Stimulated activated CD4-positive, alpha-beta T cell treated with anti-CD3 and anti-CD28 coated beads, Interleukin-4, amount 100 ng/mL, for 1 hour (primary cell): ENCODE measurements around the gene ADM2.

ENCODE experiments used
- DNase-seq: peaks from one replicate; pipeline ENCODE4 v3.0.0-alpha.2; 2020

ADM2 gene

GRCh38 chr22:50469377-50470305 lies 11.7 kb upstream of the ADM2 start:
- peak; percentile 89 for DNase-seq

GRCh38 chr22:50470491-50470890 lies 10.9 kb upstream of the ADM2 start:
- DNase-seq, result no peak

DNA sequence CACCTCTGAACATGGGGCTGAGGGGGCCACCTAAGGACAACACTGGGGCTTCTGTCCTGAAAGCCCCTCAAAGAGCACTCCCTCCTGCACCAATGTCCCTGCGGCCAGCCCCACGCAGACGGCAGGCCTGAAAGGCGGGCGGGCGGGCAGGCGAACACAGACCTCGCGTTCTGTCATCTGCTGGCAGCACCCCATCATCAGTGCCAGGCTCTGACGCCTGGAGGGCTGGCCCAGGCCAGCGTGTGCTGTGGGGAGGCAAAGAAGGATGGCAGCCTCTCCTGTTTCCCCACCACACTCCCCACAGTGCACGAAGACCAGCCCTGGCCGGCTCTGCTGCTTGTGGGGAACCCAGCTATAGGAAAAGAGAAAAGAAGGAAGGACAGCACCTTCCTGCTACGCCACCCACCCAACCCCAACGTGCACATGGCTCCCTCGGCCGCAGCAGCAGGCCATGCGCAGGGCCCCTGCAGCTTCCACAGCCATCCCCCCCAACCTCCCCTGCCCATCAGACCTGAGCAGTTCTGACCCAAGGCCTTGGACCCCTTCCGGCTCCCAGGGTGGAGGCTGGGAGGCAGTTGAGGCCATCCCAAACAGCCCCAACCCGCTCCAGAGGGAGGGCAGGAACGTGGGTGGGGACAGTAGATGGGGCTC lies 10.0 kb upstream of the ADM2 start:
- no peak for DNase-seq

GRCh38 chr22:50471962-50472361 lies 9.4 kb upstream of the ADM2 start:
- no peak for DNase-seq

- DNase-seq, result peak; percentile 43
These were observed 8.3 kb upstream of the ADM2 start for GRCh38 chr22:50473088-50473487.

DNA sequence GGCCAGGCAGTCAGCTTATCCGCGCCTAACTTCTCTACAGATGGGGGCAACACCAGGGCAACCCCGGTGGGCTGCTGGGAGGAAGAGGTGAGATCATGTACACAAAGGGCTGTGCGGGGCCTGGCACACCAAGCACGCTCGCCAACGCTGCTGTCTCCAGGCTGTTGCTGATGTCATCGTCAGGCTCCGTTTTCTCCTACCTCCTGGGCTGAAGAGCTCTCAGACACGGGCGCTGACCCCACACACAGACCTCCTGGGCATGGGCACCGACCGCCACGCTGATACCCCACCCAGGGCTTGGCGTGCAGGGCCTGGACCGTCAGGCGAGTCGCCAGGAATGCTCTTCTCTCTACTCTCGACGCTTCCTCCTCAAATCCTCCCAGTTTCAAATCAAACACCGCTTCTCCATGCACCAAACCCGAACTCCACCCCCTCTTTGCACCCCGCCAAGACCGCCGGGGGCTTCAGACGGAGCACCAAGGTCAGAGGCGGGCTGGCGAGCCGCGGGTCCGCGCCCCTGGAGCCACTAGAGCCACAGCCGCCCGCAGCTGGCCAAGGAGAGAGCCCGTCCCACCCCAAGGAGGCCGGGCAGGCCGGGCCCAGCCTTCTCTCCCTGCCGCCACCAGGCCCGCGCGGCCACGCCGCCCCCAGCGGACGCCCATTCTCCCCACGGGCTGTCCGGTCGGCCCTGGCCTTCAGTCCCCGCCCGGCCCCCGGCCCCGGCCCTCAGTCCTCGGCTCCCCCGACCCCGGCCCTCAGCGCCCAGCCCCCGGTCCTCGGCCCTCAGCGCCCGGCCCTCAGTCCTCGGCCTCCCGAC lies 7.3 kb upstream of the ADM2 start:
- peak; percentile 42 for DNase-seq

DNA sequence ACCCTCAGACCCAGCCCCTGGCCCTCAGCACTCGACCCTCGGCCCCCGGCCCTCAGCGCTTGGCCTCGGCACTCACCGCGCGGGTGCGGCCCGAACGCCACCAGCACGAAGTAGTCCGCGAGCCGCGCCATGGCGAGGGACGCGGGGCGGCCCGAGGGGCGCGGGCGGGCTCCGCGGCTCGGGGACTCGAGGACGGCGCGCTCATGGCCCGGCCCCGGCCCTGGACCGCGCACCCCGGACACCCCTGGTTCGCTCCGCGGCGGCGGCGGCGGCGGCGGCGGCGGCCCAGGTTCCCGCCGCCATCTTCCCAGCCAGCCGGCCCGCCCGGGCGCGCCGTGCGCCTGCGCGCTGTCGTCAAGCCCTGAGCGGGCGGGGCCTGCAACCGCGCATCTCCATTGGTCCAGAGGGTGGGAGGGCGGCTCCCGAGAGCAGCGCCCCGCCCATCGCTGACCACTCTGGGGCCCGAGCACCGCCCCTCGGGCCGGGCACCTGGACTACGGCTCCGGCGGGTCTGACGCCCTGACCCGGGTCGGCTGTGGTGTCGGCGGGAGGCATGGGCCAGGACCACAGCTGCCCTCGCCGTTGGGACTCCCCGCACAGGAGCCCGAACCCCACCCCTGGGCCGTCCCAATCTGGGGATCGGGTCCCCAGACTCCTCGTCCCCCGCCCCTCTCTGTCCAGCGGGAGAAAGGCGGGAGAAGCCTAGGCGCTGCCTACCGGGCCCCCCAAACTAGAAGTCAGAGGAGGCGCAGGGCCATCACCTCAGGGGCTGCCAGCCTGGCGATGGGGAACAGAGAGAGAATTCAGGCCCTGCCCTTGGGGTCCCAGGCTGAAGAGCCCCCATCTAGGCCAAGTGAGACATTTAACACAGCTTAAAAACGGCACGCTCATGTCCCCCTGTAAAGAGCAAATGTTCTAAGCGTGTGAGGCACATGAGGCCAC lies 6.4 kb upstream of the ADM2 start, which contains the start of gene SBF1:
SBF1 (minus strand) TSS at position 326 of the 942 bp plus-strand sequence; CDS start at position 131, 195 bp downstream.
- DNase-seq, result peak; percentile 90

- DNase-seq, result no peak
These were observed 5.7 kb upstream of the ADM2 start for GRCh38 chr22:50475652-50476002.

DNA sequence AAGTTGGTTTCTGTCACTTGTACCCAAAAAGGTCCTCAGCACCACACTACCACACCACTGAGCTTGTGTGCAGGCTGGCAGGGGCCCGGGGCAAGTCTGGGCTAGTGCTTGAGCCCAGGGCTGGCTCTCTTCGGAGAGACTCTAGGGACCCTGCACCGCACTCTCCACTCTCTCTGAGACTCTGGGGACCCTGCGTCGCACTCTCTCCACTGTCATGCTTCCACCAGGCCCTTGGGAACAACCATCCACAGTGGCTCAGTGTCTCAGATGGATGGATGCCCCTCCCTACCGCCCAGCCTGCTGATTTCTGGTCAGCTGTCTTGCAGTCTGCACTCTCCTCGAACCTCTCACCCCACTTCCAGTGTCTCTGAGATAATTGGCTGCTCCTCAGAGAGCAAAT lies 4.5 kb upstream of the ADM2 start:
- DNase-seq, result no peak

DNA sequence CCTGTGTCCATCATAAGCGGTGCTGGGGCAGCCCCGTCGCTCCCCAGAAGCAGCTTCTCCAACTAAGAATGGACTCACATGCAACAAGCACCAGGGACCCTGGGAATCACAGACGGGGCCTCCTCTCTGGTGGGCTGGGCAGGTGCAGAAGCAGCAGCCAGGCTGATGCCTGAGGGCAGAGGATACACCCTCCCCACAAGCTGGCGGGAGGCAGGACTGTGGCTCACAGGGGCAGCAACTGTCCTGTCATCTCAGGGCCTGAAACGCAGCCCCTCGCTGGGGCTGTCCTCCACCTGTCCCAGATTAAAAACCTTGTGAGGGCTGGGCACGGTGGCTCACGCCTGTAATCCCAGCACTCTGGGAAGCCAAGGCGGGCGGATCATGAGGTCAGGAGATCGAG lies 3.4 kb upstream of the ADM2 start:
- DNase-seq, result no peak

DNA sequence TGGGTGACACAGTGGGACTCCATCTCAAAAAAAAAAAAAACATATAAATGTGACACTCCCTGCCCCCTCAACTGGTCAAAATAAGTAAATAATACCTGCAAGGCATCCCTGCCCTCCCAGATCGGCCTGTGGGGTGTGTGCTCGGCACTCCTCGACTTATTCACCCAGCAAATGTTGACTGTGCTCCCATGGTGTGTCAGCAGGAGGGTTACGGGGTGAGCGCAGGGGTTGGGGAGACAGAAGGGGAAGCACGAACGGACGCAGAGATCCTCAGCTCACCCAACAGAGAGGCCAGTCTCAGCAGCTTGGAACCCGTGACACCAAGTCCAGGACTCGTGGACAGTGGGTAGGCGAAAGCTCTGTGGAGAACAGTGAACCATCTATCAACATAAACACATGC lies 1.6 kb upstream of the ADM2 start:
- no peak for DNase-seq

DNA sequence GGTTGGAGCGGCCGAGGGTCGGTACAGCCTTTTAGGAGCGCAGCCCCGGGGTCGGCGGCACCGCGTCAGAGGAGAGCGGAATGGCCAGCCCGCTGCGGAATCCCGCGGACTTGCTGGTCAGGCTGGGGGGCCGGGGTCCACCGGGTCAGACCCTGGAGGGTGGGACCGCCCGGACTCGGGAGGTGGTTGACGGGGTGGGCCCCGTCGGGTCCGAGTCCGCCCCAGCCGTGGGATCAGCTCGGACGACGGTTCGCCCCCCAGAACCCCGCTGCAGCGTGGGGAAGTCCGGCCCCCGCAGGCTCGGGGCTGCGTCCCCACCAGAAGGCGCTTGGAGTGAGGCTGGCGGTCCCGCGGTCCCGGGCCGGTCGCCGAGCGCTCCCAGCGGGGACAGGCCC lies 301 bp upstream of the ADM2 start:
- DNase-seq, result no peak

GRCh38 chr22:50482107-50483074 lies 1.0 kb downstream of the ADM2 start:
- no peak for DNase-seq

GRCh38 chr22:50483106-50483505 lies 1.8 kb downstream of the ADM2 start:
- no peak for DNase-seq

DNA sequence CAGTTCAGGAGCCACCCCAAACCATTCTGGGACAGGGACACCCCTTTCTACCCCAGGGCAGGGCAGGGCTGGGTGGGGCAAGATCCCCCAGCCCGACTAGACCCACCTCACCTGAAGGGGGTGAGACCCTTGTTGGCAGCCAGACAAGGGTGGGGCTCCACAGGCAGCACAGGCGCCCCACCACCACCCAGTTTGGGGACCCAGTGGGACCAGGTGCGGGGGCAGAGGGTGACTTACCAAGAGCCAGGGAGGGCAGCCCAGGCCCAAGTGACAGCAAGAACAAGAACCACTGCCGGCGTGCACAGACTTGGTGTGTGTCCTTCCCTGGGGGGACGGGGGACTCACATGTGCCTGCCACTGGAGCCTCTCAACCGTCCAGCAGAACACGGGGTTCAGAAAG lies 2.2 kb downstream of the ADM2 start:
- DNase-seq, result no peak

- no peak for DNase-seq
These were observed 2.9 kb downstream of the ADM2 start for GRCh38 chr22:50483977-50484853.

DNA sequence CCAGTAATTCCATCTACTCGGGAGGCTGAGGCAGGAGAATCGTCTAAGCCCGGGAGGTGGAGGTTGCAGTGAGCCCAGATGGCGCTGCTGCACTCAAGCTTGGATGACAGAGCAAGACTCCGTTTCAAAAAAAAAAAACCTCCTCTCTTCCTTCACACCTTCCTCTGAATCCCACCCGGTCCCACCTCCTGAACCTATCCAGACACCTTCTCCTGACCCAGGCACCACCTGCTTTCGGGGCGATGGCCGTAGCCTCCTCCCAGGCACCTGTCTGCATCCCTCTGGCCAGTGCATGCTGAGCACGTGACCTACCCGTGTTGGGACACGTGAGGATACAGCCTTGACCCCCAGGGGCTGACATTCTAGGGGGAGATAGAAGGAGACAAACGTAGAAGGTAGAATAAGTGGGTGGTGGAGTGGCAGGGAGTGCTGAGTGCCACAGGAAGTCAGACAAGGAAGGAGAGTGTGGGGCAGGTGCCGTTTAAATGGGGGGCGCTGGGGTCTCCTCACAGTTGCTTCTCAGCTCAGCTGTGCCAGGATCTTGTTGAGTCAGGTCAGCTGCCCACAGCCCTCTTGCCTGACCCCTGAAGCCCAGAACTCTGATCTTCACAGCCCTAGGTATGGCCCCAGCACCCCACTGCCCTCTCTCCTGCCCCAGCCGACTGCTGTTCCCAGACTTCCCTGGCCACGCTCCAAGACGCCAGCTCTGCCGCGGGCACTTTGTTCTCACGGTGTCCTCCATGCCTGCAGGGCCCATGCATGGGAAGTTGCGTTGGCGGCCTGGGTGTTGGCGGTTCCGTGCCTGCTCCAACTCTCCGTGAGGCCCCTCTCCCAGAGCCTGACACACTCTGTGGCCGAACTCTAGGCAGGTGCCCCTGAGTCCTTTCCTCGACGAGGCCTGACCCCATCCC lies 4.1 kb downstream of the ADM2 start:
- no peak for DNase-seq

GRCh38 chr22:50486561-50487289 lies 5.4 kb downstream of the ADM2 start, which contains the start of gene MIOX:
MIOX (plus strand) TSS chr22:50486859; CDS start chr22:50486898, 39 bp downstream.
- no peak for DNase-seq
